AG09309 (cell line): Measurements from ENCODE around the gene SLC24A3.

ENCODE experiments used
- DNase-seq: peaks from one replicate; pipeline ENCODE4 v3.0.0-alpha.2; 2010; ENCODE audit warnings: low read depth
- H3K4me3 ChIP-seq: 2 replicates; pipeline ENCODE4 v1.5.1; 2011; ENCODE audit warnings: mild to moderate bottlenecking, low read depth, low read length, moderate library complexity; ENCODE audit not compliant: control insufficient read depth
- CTCF ChIP-seq: IDR thresholded peaks from 2 replicates; pipeline ENCODE4 v1.5.1; 2011; ENCODE audit warnings: mild to moderate bottlenecking, low read depth, low read length, inconsistent platforms; ENCODE audit not compliant: insufficient read depth, control insufficient read depth; ENCODE audit errors: missing control alignments

The SLC24A3 gene

GRCh38 chr20:19371112-19371511 lies 158.7 kb downstream of the SLC24A3 start:
- no peak for DNase-seq
- TF ChIP-seq CTCF = no peak
- H3K4me3 ChIP-seq = no peak overlapping the region

GRCh38 chr20:19374216-19374615 lies 161.8 kb downstream of the SLC24A3 start:
- no peak overlapping the region for H3K4me3 ChIP-seq
- TF ChIP-seq CTCF = no peak
- DNase-seq = no peak

GRCh38 chr20:19375395-19375794 lies 163.0 kb downstream of the SLC24A3 start:
- H3K4me3 ChIP-seq = no peak overlapping the region
- no peak for TF ChIP-seq CTCF
- no peak for DNase-seq

GRCh38 chr20:19375801-19376200 lies 163.4 kb downstream of the SLC24A3 start:
- H3K4me3 ChIP-seq = no peak overlapping the region
- no peak for TF ChIP-seq CTCF
- DNase-seq = no peak

GRCh38 chr20:19376451-19377229 lies 164.2 kb downstream of the SLC24A3 start:
- H3K4me3 ChIP-seq = no peak overlapping the region
- no peak for DNase-seq
- no peak for TF ChIP-seq CTCF

- no peak overlapping the region for H3K4me3 ChIP-seq
- DNase-seq = no peak
- TF ChIP-seq CTCF = no peak
Observed at GRCh38 chr20:19378058-19378457, 165.6 kb downstream of the SLC24A3 start.
